B cell (primary cell): ENCODE data around the gene MYO18A. TPM values are rescaled to one million over a fixed set of nuclear protein-coding genes. Genes with fewer than 3 reads are reported as not detected.

Experiments used
- ATAC-seq: fragments of 200-7000 bp; cut with Tn5 transposase; one replicate; pipeline ENCODE4 v1.10.0; 2021; ENCODE audit warnings: low read depth, mild to moderate bottlenecking, moderate number of reproducible peaks, moderate library complexity
- CTCF ChIA-PET: fragments of 350-600 bp; sonication (Branson Sonifier 250); formaldehyde crosslinking; loops from one replicate; lab custom pipeline; 2021; ENCODE audit warnings: antibody characterized with exemption, inconsistent platforms; lab: Charles Lee
- POLR2A ChIA-PET: fragments of 350-600 bp; sonication (Branson Sonifier 250); formaldehyde crosslinking; loops from one replicate; lab custom pipeline; 2021; ENCODE audit warnings: antibody characterized with exemption; lab: Charles Lee
- DNase-seq: peaks from one replicate; pipeline ENCODE4 v3.0.0; 2013
- H2AFZ ChIP-seq: 2 replicates; pipeline ENCODE4 v1.6.1; 2012; ENCODE audit warnings: mild to moderate bottlenecking, low read depth, low read length; ENCODE audit not compliant: insufficient read depth, poor library complexity, severe bottlenecking
- H3K27ac ChIP-seq, 2 donors: 1 replicate in 1 of 2; 2 replicates in 1 of 2; pipeline ENCODE4 v1.5.1; 2012 to 2013; ENCODE audit warnings: low read length in 2 of 2, mild to moderate bottlenecking in 2 of 2, moderate library complexity in 1 of 2
- H3K27me3 ChIP-seq, 4 experiments: fragments of 200-600 bp in 1 of 4; sonication (generic) in 1 of 4; replicated peaks in 1 of 4; 1 replicate in 2 of 4; 2 replicates in 2 of 4; pipeline versions ENCODE4 v1.6.1 to v1.7.0; 2013 to 2016; ENCODE audit warnings: low read length in 3 of 4, mild to moderate bottlenecking in 2 of 4, mixed read lengths in 1 of 4, moderate library complexity in 1 of 4; ENCODE audit not compliant: insufficient read depth in 4 of 4, control insufficient read depth in 3 of 4; ENCODE audit errors: control extremely low read depth in 1 of 4
- H3K36me3 ChIP-seq, 2 experiments: replicated peaks in 1 of 2; 1 replicate in 1 of 2; 2 replicates in 1 of 2; pipeline versions ENCODE4 v1.6.1 to v1.7.1; 2013; ENCODE audit warnings: low read length in 1 of 2; ENCODE audit not compliant: insufficient read depth in 2 of 2, control insufficient read depth in 1 of 2; ENCODE audit errors: control extremely low read depth in 1 of 2, extremely low read depth in 1 of 2
- H3K4me1 ChIP-seq, 2 donors: fragments of 200-600 bp in 1 of 2; sonication (generic) in 1 of 2; 1 replicate in 1 of 2; 2 replicates in 1 of 2; pipeline versions ENCODE4 v1.5.1 to v1.6.1; 2013 to 2017; ENCODE audit warnings: low read length in 2 of 2; ENCODE audit not compliant: control insufficient read depth in 2 of 2, insufficient read depth in 2 of 2
- H3K4me2 ChIP-seq: replicated peaks from 2 replicates; pipeline ENCODE3; 2012; ENCODE audit warnings: mild to moderate bottlenecking, low read depth, low read length; ENCODE audit not compliant: poor library complexity, severe bottlenecking
- H3K4me3 ChIP-seq, 5 experiments: fragments of 200-600 bp in 1 of 5; sonication (generic) in 1 of 5; 1 replicate in 3 of 5; 2 replicates in 2 of 5; pipeline versions ENCODE4 v1.5.1 to v1.7.0; 2011 to 2016; ENCODE audit warnings: low read length in 4 of 5, mild to moderate bottlenecking in 4 of 5, low read depth in 2 of 5, control low read depth in 1 of 5, moderate library complexity in 1 of 5; ENCODE audit not compliant: insufficient read depth in 1 of 5; ENCODE audit errors: control extremely low read depth in 1 of 5, extremely low read depth in 1 of 5
- H3K79me2 ChIP-seq: fragments of 200-600 bp; sonication (generic); one replicate; pipeline ENCODE4 v1.6.0; 2016; ENCODE audit warnings: low read length; ENCODE audit not compliant: control insufficient read depth, insufficient read depth
- H3K9ac ChIP-seq: fragments of 200-600 bp; sonication (generic); 2 replicates; pipeline ENCODE4 v1.6.1; 2017; ENCODE audit warnings: mild to moderate bottlenecking, low read length, moderate library complexity
- H3K9me3 ChIP-seq, 3 donors: one replicate each; pipeline versions ENCODE4 v1.6.1 to v1.7.1; 2013; ENCODE audit warnings: low read length in 2 of 3; ENCODE audit not compliant: control insufficient read depth in 2 of 3, insufficient read depth in 1 of 3; ENCODE audit errors: control extremely low read depth in 1 of 3
- H4K20me1 ChIP-seq: 2 replicates; pipeline ENCODE4 v1.6.0; 2012; ENCODE audit warnings: mild to moderate bottlenecking, low read length; ENCODE audit not compliant: insufficient read depth, control insufficient read depth, poor library complexity, severe bottlenecking
- H3K27ac Mint-ChIP-seq: one replicate; pipeline ENCODE4 v1.8.0; 2021; ENCODE audit warnings: mixed read lengths
- H3K27me3 Mint-ChIP-seq: one replicate; pipeline ENCODE4 v1.8.0; 2021; ENCODE audit warnings: mixed read lengths
- H3K4me1 Mint-ChIP-seq: one replicate; pipeline ENCODE4 v1.8.0; 2021; ENCODE audit warnings: mixed read lengths
- H3K4me3 Mint-ChIP-seq: one replicate; pipeline ENCODE4 v1.8.0; 2021; ENCODE audit warnings: mixed read lengths
- H3K9me3 Mint-ChIP-seq: one replicate; pipeline ENCODE4 v1.8.0; 2022; ENCODE audit warnings: mixed read lengths; ENCODE audit not compliant: insufficient read depth
- EZH2 ChIP-seq: IDR thresholded peaks from 2 replicates; pipeline ENCODE4 v1.6.1; 2012; ENCODE audit warnings: borderline replicate concordance, low read depth, mild to moderate bottlenecking, moderate library complexity, low read length; ENCODE audit not compliant: insufficient read depth, poor library complexity, severe bottlenecking
- WGBS: methylation state at CpG from one replicate; pipeline ENCODE4 v1.1.5; 2013; ENCODE audit warnings: missing lambda C conversion rate; ENCODE audit not compliant: insufficient coverage; 5-methylcytosine and 5-hydroxymethylcytosine counted together
- intact Hi-C: fragments of 100-400 bp; cut with micrococcal nuclease; formaldehyde crosslinking; loops from one replicate; pipeline ENCODE4 v1.10.0; 2022
- polyA minus RNA-seq: library from RNA; depleted of rRNA, polyadenylated mRNA; stranded (reverse); fragments of >200 nt; gene quantifications from 2 replicates; pipeline ENCODE4 v1.2.3, GENCODE V29; 2012
- polyA plus RNA-seq: library from polyadenylated mRNA; depleted of rRNA; stranded (reverse); fragments of >200 nt; gene quantifications from 2 replicates; pipeline ENCODE4 v1.2.3, GENCODE V29; 2012
- total RNA-seq, 2 donors: library from RNA; stranded (reverse); fragments of 120-200 nt in 1 of 2; gene quantifications; 1 replicate in 1 of 2; 2 replicates in 1 of 2; pipeline versions ENCODE4 v1.2.3 to v1.2.4, GENCODE V29; 2013 to 2022
- TF ChIP-seq, protein P1 (sequence below): fragments of 200-600 bp; IDR thresholded peaks from one replicate; pipeline ENCODE4 v1.8.0; 2022; ENCODE audit warnings: antibody characterized with exemption, mild to moderate bottlenecking

The MYO18A gene, protein sequence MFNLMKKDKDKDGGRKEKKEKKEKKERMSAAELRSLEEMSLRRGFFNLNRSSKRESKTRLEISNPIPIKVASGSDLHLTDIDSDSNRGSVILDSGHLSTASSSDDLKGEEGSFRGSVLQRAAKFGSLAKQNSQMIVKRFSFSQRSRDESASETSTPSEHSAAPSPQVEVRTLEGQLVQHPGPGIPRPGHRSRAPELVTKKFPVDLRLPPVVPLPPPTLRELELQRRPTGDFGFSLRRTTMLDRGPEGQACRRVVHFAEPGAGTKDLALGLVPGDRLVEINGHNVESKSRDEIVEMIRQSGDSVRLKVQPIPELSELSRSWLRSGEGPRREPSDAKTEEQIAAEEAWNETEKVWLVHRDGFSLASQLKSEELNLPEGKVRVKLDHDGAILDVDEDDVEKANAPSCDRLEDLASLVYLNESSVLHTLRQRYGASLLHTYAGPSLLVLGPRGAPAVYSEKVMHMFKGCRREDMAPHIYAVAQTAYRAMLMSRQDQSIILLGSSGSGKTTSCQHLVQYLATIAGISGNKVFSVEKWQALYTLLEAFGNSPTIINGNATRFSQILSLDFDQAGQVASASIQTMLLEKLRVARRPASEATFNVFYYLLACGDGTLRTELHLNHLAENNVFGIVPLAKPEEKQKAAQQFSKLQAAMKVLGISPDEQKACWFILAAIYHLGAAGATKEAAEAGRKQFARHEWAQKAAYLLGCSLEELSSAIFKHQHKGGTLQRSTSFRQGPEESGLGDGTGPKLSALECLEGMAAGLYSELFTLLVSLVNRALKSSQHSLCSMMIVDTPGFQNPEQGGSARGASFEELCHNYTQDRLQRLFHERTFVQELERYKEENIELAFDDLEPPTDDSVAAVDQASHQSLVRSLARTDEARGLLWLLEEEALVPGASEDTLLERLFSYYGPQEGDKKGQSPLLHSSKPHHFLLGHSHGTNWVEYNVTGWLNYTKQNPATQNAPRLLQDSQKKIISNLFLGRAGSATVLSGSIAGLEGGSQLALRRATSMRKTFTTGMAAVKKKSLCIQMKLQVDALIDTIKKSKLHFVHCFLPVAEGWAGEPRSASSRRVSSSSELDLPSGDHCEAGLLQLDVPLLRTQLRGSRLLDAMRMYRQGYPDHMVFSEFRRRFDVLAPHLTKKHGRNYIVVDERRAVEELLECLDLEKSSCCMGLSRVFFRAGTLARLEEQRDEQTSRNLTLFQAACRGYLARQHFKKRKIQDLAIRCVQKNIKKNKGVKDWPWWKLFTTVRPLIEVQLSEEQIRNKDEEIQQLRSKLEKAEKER (N-terminal part only)
- total RNA-seq (155 and 169 TPM in 2 replicates), polyA plus RNA-seq (72.2 and 122 TPM in 2 replicates), polyA minus RNA-seq (116 and 213 TPM in 2 replicates)
- 69.6 TPM for total RNA-seq (2013)

DNA sequence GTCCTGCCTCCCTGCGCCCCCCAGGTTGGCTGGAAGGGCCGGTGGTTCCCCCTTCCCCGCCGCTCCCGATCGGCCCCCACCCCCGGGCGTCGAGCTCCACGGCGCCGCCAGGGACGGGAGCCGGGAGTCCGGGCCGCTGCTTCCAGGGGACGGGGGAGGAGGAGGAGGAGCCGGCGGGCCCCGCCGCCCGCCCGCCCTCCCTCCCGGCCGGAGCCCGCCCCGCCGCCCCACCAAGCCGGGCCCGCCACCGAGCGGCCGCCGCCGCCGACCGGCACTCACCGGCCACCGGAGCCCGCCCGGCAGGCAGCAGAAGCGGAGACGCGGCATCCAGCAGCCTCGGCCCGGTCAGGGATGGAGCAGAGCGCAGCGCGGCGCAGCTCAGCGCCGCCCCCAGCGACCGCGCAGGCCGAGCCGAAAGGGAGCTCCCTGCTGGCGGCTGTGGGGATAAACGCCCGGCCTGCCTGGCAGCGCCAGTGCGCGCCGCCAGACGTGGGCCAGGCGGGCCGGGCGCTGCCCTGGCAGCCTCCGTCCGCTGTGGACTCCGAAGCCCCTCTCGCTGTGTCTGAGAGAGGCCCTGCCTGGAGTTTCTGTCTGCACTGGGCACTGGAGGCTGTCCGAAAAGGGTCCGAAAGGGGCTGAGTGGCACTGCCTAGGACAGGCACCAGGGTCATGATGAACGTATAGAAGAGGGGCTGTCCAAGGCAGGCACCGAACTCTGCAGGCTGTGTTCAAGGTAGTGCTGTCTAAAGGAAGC, at the start of gene MYO18A:
Gene MYO18A (minus strand): TSS at position 365 of the 754 bp plus-strand sequence. CDS start 13,458 bp downstream, outside the sequence.
- Histone ChIP-seq H3K27me3 (peaks cover 0 to 2% (median 0%) of the 10 kb centered on the region in 4 experiments), H3K4me2 (peak within 1 kb of the TSS; percentile 87), H3K27ac (no peak within 1 kb of the TSS), H3K4me1 (peaks cover 9 to 28% of the 10 kb centered on the region in 2 donors), H3K36me3 (no peaks in the 10 kb centered on the region), H2AFZ (peak within 1 kb of the TSS; percentile 96), H4K20me1 (no peaks in the 10 kb centered on the region), H3K9ac (peak within 1 kb of the TSS; percentile 50), H3K4me3 (peak within 1 kb of the TSS in 3 of 5 experiments; percentile 33 to 46 (median 44)), H3K79me2 (no peaks in the 10 kb centered on the region), H3K9me3 (no peaks in the 10 kb centered on the region)
- Mint-ChIP-seq H3K27ac (no peak within 1 kb of the TSS), H3K9me3 (peaks cover 4% of the 10 kb centered on the region), H3K27me3 (peaks cover 7% of the 10 kb centered on the region), H3K4me3 (peak within 1 kb of the TSS; percentile 69), H3K4me1 (peaks cover 16% of the 10 kb centered on the region)
- TF ChIP-seq, protein P1, sequence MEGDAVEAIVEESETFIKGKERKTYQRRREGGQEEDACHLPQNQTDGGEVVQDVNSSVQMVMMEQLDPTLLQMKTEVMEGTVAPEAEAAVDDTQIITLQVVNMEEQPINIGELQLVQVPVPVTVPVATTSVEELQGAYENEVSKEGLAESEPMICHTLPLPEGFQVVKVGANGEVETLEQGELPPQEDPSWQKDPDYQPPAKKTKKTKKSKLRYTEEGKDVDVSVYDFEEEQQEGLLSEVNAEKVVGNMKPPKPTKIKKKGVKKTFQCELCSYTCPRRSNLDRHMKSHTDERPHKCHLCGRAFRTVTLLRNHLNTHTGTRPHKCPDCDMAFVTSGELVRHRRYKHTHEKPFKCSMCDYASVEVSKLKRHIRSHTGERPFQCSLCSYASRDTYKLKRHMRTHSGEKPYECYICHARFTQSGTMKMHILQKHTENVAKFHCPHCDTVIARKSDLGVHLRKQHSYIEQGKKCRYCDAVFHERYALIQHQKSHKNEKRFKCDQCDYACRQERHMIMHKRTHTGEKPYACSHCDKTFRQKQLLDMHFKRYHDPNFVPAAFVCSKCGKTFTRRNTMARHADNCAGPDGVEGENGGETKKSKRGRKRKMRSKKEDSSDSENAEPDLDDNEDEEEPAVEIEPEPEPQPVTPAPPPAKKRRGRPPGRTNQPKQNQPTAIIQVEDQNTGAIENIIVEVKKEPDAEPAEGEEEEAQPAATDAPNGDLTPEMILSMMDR, result peak; percentile 81
- no peak for TF ChIP-seq EZH2
- ChIA-PET CTCF (interaction anchor here (0.5 to 8.8 kb wide), 21 partner anchors 9 to 230 kb away, joined by 3 to 225 read pairs (median 5); partner anchors contain the start of gene NUFIP2), POLR2A (interaction anchor here (1.0 to 1.2 kb wide), 3 partner anchors 31 to 282 kb away, joined by 4 to 9 read pairs (median 7); partner anchors contain the start of gene FLOT2)
- intact Hi-C loops, result loop anchor here (1.0 to 2.0 kb wide), 5 partner anchors 31 to 63 kb away; no protein-coding TSS in a partner anchor
- 2% methylated on average over 73 of the region's 76 CpGs for WGBS
- DNase-seq (peak; percentile 87), ATAC-seq (peak; percentile 97)
